ENCODE results near the gene DAPK1.
"Not testable (repeated sequence)": the region's sequence is repeated elsewhere in the genome, so short reads cannot be mapped to it uniquely, and the experiment has no call there.

DAPK1 gene

GRCh38 chr9:87742813-87743428 is 245.3 kb downstream of the DAPK1 start:
- no peak overlapping the region for H3K4me3 ChIP-seq (replicated peaks; ENCODE audit: low read depth, low read length)
- DNase-seq (ENCODE audit: extremely low read depth, low read depth) = peak; percentile 7
- no peak for TF ChIP-seq CTCF (IDR thresholded peaks at IDR 0.05; ENCODE audit: low read depth, low read length, missing control alignments)

- not testable (repeated sequence) for H3K4me3 ChIP-seq (replicated peaks; ENCODE audit: low read depth, low read length); DNase-seq (ENCODE audit: extremely low read depth, low read depth)
Observed at GRCh38 chr9:87744247-87744646, 246.6 kb downstream of the DAPK1 start.

- TF ChIP-seq CTCF (IDR thresholded peaks at IDR 0.05; ENCODE audit: low read depth, low read length, missing control alignments) = no peak
- H3K4me3 ChIP-seq (replicated peaks; ENCODE audit: low read depth, low read length) = no peak overlapping the region
- no peak for DNase-seq (ENCODE audit: extremely low read depth, low read depth)
Observed at GRCh38 chr9:87746186-87746585, 248.5 kb downstream of the DAPK1 start.

GRCh38 chr9:87748881-87749280 is 251.2 kb downstream of the DAPK1 start:
- DNase-seq (ENCODE audit: extremely low read depth, low read depth) = no peak
- H3K4me3 ChIP-seq (replicated peaks; ENCODE audit: low read depth, low read length) = no peak overlapping the region
- no peak for TF ChIP-seq CTCF (IDR thresholded peaks at IDR 0.05; ENCODE audit: low read depth, low read length, missing control alignments)

DNA sequence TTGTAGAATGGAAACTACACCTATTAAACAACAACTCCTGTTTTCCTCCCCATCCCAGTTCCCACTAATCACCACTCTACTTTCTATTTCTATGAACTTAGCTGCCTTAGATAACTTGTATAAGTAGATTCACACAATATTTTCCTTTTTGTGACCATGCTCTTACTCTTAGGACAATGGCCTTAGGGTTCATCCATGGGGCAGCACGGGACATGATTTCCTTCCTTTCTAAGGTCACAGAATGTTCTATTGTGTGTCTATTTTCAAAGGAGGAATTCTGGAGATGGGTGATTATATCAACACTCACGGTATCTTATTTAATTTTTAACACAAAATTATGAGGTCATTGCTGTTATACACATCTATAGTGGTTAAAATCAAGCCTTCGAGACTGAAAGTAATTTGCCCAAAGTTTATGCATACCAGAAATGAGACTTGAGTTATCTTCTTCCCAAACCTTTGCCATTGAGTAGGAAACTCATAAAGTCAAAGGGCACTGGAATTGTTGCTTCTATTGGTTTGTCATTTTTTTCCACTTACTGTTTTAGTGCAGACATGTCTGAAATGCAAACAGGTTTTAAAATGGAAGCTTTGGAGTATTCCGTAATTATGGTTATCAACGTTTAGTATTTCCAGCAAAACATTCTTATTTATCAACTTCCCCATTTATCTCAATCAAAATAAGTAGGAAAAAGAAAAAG is 251.8 kb downstream of the DAPK1 start:
- TF ChIP-seq CTCF (IDR thresholded peaks at IDR 0.05; ENCODE audit: low read depth, low read length, missing control alignments) = no peak
- DNase-seq (ENCODE audit: extremely low read depth, low read depth) = no peak
- no peak overlapping the region for H3K4me3 ChIP-seq (replicated peaks; ENCODE audit: low read depth, low read length)

GRCh38 chr9:87750726-87751125 is 253.1 kb downstream of the DAPK1 start:
- no peak for TF ChIP-seq CTCF (IDR thresholded peaks at IDR 0.05; ENCODE audit: low read depth, low read length, missing control alignments)
- DNase-seq (ENCODE audit: extremely low read depth, low read depth) = no peak
- no peak overlapping the region for H3K4me3 ChIP-seq (replicated peaks; ENCODE audit: low read depth, low read length)

- no peak overlapping the region for H3K4me3 ChIP-seq (replicated peaks; ENCODE audit: low read depth, low read length)
- DNase-seq (ENCODE audit: extremely low read depth, low read depth) = no peak
- no peak for TF ChIP-seq CTCF (IDR thresholded peaks at IDR 0.05; ENCODE audit: low read depth, low read length, missing control alignments)
Observed at GRCh38 chr9:87751423-87751822, 253.8 kb downstream of the DAPK1 start.

Measured in HFF-Myc (cell line).